Caco-2 (cell line): ENCODE results near the gene JUND. TPM values are rescaled to one million over a fixed set of nuclear protein-coding genes. Genes with fewer than 3 reads are reported as not detected.
"Not testable (repeated sequence)": the region's sequence is repeated elsewhere in the genome, so short reads cannot be mapped to it uniquely, and the experiment has no call there.

Source experiments
- BruUV-seq: library from RNA; stranded (reverse); fragments of 400-500 nt; replicated peaks from 2 replicates; lab custom pipeline; 2021; lab: Mats Ljungman, UMichigan
- CTCF ChIA-PET: fragments of 300-600 bp; sonication (Branson Sonifier 250); formaldehyde crosslinking; loops from one replicate; lab custom pipeline; 2022; ENCODE audit warnings: antibody characterized with exemption; lab: Charles Lee
- POLR2A ChIA-PET: fragments of 300-600 bp; sonication (Branson Sonifier 250); formaldehyde crosslinking; loops from one replicate; lab custom pipeline; 2022; ENCODE audit warnings: antibody characterized with exemption; lab: Charles Lee
- DNase-seq, 2 experiments: peaks; one replicate each; pipeline versions ENCODE4 v3.0.0 to v3.0.0-alpha.2; 2020 to 2022
- H3K27me3 ChIP-seq: replicated peaks from 2 replicates; pipeline ENCODE4 v1.6.0; 2011; ENCODE audit warnings: low read length; ENCODE audit not compliant: control insufficient read depth, insufficient read depth
- H3K36me3 ChIP-seq: 2 replicates; pipeline ENCODE4 v1.5.1; 2011; ENCODE audit warnings: low read length; ENCODE audit not compliant: control insufficient read depth, insufficient read depth
- H3K4me1 ChIP-seq: fragments of 250-450 bp; sonication (Bioruptor Pico); 2 replicates; pipeline ENCODE4 v1.5.1; 2020; ENCODE audit warnings: mild to moderate bottlenecking
- H3K4me3 ChIP-seq: 2 replicates; pipeline ENCODE4 v1.5.1; 2011; ENCODE audit warnings: low read depth, mild to moderate bottlenecking, control low read depth, low read length
- H3K9me3 ChIP-seq: fragments of 250-450 bp; sonication (Bioruptor Pico); 2 replicates; pipeline ENCODE4 v1.5.1; 2020; ENCODE audit warnings: mild to moderate bottlenecking, moderate library complexity
- H3K27ac Mint-ChIP-seq: one replicate; pipeline ENCODE4 v1.8.0; 2022; ENCODE audit warnings: mixed read lengths; ENCODE audit not compliant: unreplicated experiment
- H3K27me3 Mint-ChIP-seq: one replicate; pipeline ENCODE4 v1.8.0; 2022; ENCODE audit warnings: mixed read lengths; ENCODE audit not compliant: insufficient read depth, unreplicated experiment
- H3K36me3 Mint-ChIP-seq: one replicate; pipeline ENCODE4 v1.8.0; 2022; ENCODE audit warnings: mild to moderate bottlenecking, mixed read lengths; ENCODE audit not compliant: insufficient read depth, unreplicated experiment
- H3K4me1 Mint-ChIP-seq: one replicate; pipeline ENCODE4 v1.8.0; 2022; ENCODE audit warnings: low read depth, mixed read lengths; ENCODE audit not compliant: unreplicated experiment
- H3K4me3 Mint-ChIP-seq: one replicate; pipeline ENCODE4 v1.8.0; 2022; ENCODE audit warnings: mild to moderate bottlenecking, moderate library complexity, mixed read lengths; ENCODE audit not compliant: unreplicated experiment
- H3K9me3 Mint-ChIP-seq: one replicate; pipeline ENCODE4 v1.8.0; 2022; ENCODE audit warnings: mixed read lengths; ENCODE audit not compliant: unreplicated experiment
- CTCF ChIP-seq, 2 experiments: fragments of 200-600 bp in 1 of 2; IDR thresholded peaks; 1 replicate in 1 of 2; 2 replicates in 1 of 2; pipeline versions ENCODE4 v1.5.1 to v1.8.0; 2011 to 2022; ENCODE audit warnings: antibody characterized with exemption in 1 of 2, control low read depth in 1 of 2, inconsistent platforms in 1 of 2, low read depth in 1 of 2, low read length in 1 of 2, mild to moderate bottlenecking in 1 of 2, moderate library complexity in 1 of 2; ENCODE audit not compliant: insufficient read depth in 1 of 2, severe bottlenecking in 1 of 2, unreplicated experiment in 1 of 2
- intact Hi-C: fragments of 100-400 bp; cut with micrococcal nuclease; formaldehyde crosslinking; loops from one replicate; pipeline ENCODE4 v1.10.0; 2022; ENCODE audit not compliant: unreplicated experiment
- total RNA-seq: library from RNA; stranded (reverse); gene quantifications from 2 replicates; pipeline ENCODE4 v1.2.3, GENCODE V29; 2022

JUND gene
- total RNA-seq, 1 experiment from 2014 or later = 75.5 TPM

- H3K4me3 ChIP-seq = peak overlapping the region; percentile 35
- no peaks in the 10 kb centered on the region for H3K9me3 Mint-ChIP-seq
- H3K36me3 Mint-ChIP-seq = peaks cover 5% of the 10 kb centered on the region
- peak overlapping the region; percentile 71 for H3K4me3 Mint-ChIP-seq
- no peak for DNase-seq
- BruUV-seq = TSS peak; percentile 92
- peaks cover 12% of the 10 kb centered on the region for H3K4me1 Mint-ChIP-seq
- CTCF ChIA-PET = interaction anchor here (0.6 to 2.5 kb wide), 28 partner anchors 9 to 396 kb away, joined by 3 to 155 read pairs (median 6); partner anchors contain the start of genes CCDC124, GDF15, JUND and MPV17L2
- H3K27me3 Mint-ChIP-seq = no peaks in the 10 kb centered on the region
- peaks cover 7% of the 10 kb centered on the region; the same call in 1 of the 2 replicates for H3K4me1 ChIP-seq
- H3K36me3 ChIP-seq = no peaks in the 10 kb centered on the region
- no peaks in the 10 kb centered on the region for H3K9me3 ChIP-seq
- peak overlapping the region; percentile 74 for H3K27ac Mint-ChIP-seq
- no peaks in the 10 kb centered on the region for H3K27me3 ChIP-seq
- no peak for TF ChIP-seq CTCF (IDR thresholded peaks at IDR 0.05; ENCODE audit: insufficient read depth in 1 of 2, low read depth in 1 of 2, low read length in 1 of 2, severe bottlenecking in 1 of 2, unreplicated experiment in 1 of 2)
- intact Hi-C loops = loop anchor here (2.0 kb wide), 1 partner anchor 136 kb away; the partner anchor contains the start of gene MPV17L2
- POLR2A ChIA-PET = interaction anchor here (0.5 to 2.0 kb wide), 13 partner anchors 11 to 470 kb away, joined by 3 to 120 read pairs (median 4); partner anchors contain the start of genes GDF15, JUND and PGPEP1
Measured at GRCh38 chr19:18329035-18329376, 47.6 kb upstream of the JUND start.

GRCh38 chr19:18328340-18329034, 47.1 kb upstream of the JUND start:
- H3K27me3 ChIP-seq = no peaks in the 10 kb centered on the region
- peak; percentile 92 to 94 for DNase-seq
- Mint-ChIP-seq H3K27me3 (no peaks in the 10 kb centered on the region), H3K36me3 (peaks cover 7% of the 10 kb centered on the region), H3K4me3 (peak overlapping the region; percentile 71), H3K9me3 (no peaks in the 10 kb centered on the region), H3K27ac (peak overlapping the region; percentile 74), H3K4me1 (peaks cover 12% of the 10 kb centered on the region)
- peak overlapping the region; percentile 35 for H3K4me3 ChIP-seq
- CTCF ChIA-PET = interaction anchor here (0.6 to 2.5 kb wide), 27 partner anchors 8 to 396 kb away, joined by 3 to 155 read pairs (median 6); partner anchors contain the start of genes CCDC124, GDF15, JUND and MPV17L2
- H3K36me3 ChIP-seq = no peaks in the 10 kb centered on the region
- POLR2A ChIA-PET = interaction anchor here (0.5 to 2.0 kb wide), 14 partner anchors 12 to 469 kb away, joined by 3 to 120 read pairs (median 4); partner anchors contain the start of genes GDF15, JUND and PGPEP1
- BruUV-seq = no TSS peak
- intact Hi-C loops = loop anchor here (1.0 to 2.0 kb wide), 2 partner anchors 49 to 136 kb away; partner anchors contain the start of gene MPV17L2
- peaks cover 7% of the 10 kb centered on the region; the same call in 1 of the 2 replicates for H3K4me1 ChIP-seq
- TF ChIP-seq CTCF (IDR thresholded peaks at IDR 0.05; ENCODE audit: insufficient read depth in 1 of 2, low read depth in 1 of 2, low read length in 1 of 2, severe bottlenecking in 1 of 2, unreplicated experiment in 1 of 2) = peak; percentile 84 to 85
- H3K9me3 ChIP-seq = no peaks in the 10 kb centered on the region

GRCh38 chr19:18326772-18327171, 45.4 kb upstream of the JUND start:
- no TSS peak for BruUV-seq
- no peak overlapping the region for H3K27ac Mint-ChIP-seq
- CTCF ChIA-PET = interaction anchor here (1.6 kb wide), 1 partner anchor 48 kb away, joined by 3 read pairs; no protein-coding TSS in a partner anchor
- no peak overlapping the region for H3K4me3 Mint-ChIP-seq
- H3K36me3 ChIP-seq = no peaks in the 10 kb centered on the region
- no peak overlapping the region for H3K4me3 ChIP-seq
- DNase-seq = no peak
- intact Hi-C loops = no loop called here
- H3K9me3 Mint-ChIP-seq = no peaks in the 10 kb centered on the region
- no peak for TF ChIP-seq CTCF (IDR thresholded peaks at IDR 0.05; ENCODE audit: insufficient read depth in 1 of 2, low read depth in 1 of 2, low read length in 1 of 2, severe bottlenecking in 1 of 2, unreplicated experiment in 1 of 2)
- H3K9me3 ChIP-seq = no peaks in the 10 kb centered on the region
- H3K27me3 Mint-ChIP-seq = no peaks in the 10 kb centered on the region
- POLR2A ChIA-PET = no interaction called here
- H3K36me3 Mint-ChIP-seq = peaks cover 20% of the 10 kb centered on the region
- H3K4me1 Mint-ChIP-seq = peaks cover 25% of the 10 kb centered on the region
- H3K27me3 ChIP-seq = no peaks in the 10 kb centered on the region
- H3K4me1 ChIP-seq = peaks cover 11% of the 10 kb centered on the region

GRCh38 chr19:18324373-18324731, 42.9 kb upstream of the JUND start:
- ChIA-PET CTCF (interaction anchor here (1.3 kb wide), 1 partner anchor 45 kb away, joined by 7 read pairs; no protein-coding TSS in a partner anchor), POLR2A (interaction anchor here (0.8 kb wide), 1 partner anchor 43 kb away, joined by 3 read pairs; the partner anchor contains the start of gene JUND)
- peaks cover 23% of the 10 kb centered on the region for H3K36me3 Mint-ChIP-seq
- H3K27me3 ChIP-seq, intact Hi-C loops, H3K9me3 Mint-ChIP-seq, H3K36me3 ChIP-seq, H3K4me3 Mint-ChIP-seq, DNase-seq, BruUV-seq, H3K9me3 ChIP-seq, H3K27me3 Mint-ChIP-seq, H3K4me3 ChIP-seq: not testable (repeated sequence)
- H3K4me1 Mint-ChIP-seq = peaks cover 37% of the 10 kb centered on the region
- H3K4me1 ChIP-seq = peaks cover 26% of the 10 kb centered on the region
- peak overlapping the region; percentile 97 for H3K27ac Mint-ChIP-seq
